Superior temporal gyrus (tissue), 1 donor: ENCODE results near the gene CDC20.
A peak's percentile ranks its signal among the peaks of the same experiment; 100 is the strongest.
"Not testable (repeated sequence)": the region's sequence is repeated elsewhere in the genome, so short reads cannot be mapped to it uniquely, and the experiment has no call there.

Experiments
- DNase-seq: peaks from one replicate; pipeline ENCODE4 v3.0.0-alpha.2; 2016; ENCODE audit errors: extremely low spot score

The CDC20 gene

GRCh38 chr1:43358121-43358745 is 548 bp upstream of the CDC20 start:
- DNase-seq = peak; percentile 60

GRCh38 chr1:43359696-43360095 is 915 bp downstream of the CDC20 start:
- no peak for DNase-seq

GRCh38 chr1:43360616-43361015 is 1.8 kb downstream of the CDC20 start:
- DNase-seq = no peak

GRCh38 chr1:43363283-43363934 is 4.6 kb downstream of the CDC20 start:
- no peak for DNase-seq

GRCh38 chr1:43363935-43364525 is 5.2 kb downstream of the CDC20 start:
- no peak for DNase-seq

GRCh38 chr1:43365678-43366077 is 6.9 kb downstream of the CDC20 start:
- DNase-seq = no peak

GRCh38 chr1:43366179-43366578 is 7.4 kb downstream of the CDC20 start:
- DNase-seq = no peak

- DNase-seq = no peak
These were observed 7.8 kb downstream of the CDC20 start for GRCh38 chr1:43366601-43367025.

- no peak for DNase-seq
These were observed 8.5 kb downstream of the CDC20 start for GRCh38 chr1:43367026-43367903.

GRCh38 chr1:43367904-43368645 is 9.3 kb downstream of the CDC20 start, which contains the start of gene ELOVL1:
Gene ELOVL1, minus strand, starts transcription at chr1:43368011. Its CDS starts 2,402 bp downstream, at chr1:43365609.
- DNase-seq = peak; percentile 78

- DNase-seq = no peak
These were observed 9.9 kb downstream of the CDC20 start for GRCh38 chr1:43368646-43369020.

GRCh38 chr1:43369779-43370178 is 11.0 kb downstream of the CDC20 start:
- DNase-seq = not testable (repeated sequence)

GRCh38 chr1:43370564-43370963 is 11.8 kb downstream of the CDC20 start:
- no peak for DNase-seq

GRCh38 chr1:43372172-43372571 is 13.4 kb downstream of the CDC20 start:
- DNase-seq = no peak

GRCh38 chr1:43373066-43373940 is 14.5 kb downstream of the CDC20 start:
- DNase-seq = no peak

- no peak for DNase-seq
These were observed 18.0 kb downstream of the CDC20 start for GRCh38 chr1:43376723-43377235.

- no peak for DNase-seq
These were observed 19.1 kb downstream of the CDC20 start for GRCh38 chr1:43377831-43378230.

GRCh38 chr1:43379476-43379875 is 20.7 kb downstream of the CDC20 start:
- no peak for DNase-seq

GRCh38 chr1:43381612-43382011 is 22.8 kb downstream of the CDC20 start:
- DNase-seq = no peak
